Esophagus muscularis mucosa (tissue), 4 donors: ENCODE measurements around the gene MDC1.

ENCODE experiments used
- CTCF ChIP-seq, 3 experiments: fragments of 200-600 bp in 2 of 3; fragments of 450-650 bp in 1 of 3; sonication (generic) in 2 of 3; IDR thresholded peaks; one replicate each; pipeline ENCODE4 v1.5.1; 2017 to 2019; ENCODE audit warnings: antibody characterized with exemption in 3 of 3, mild to moderate bottlenecking in 2 of 3, moderate library complexity in 1 of 3
- EP300 ChIP-seq: sonication (generic); formaldehyde crosslinking; IDR thresholded peaks from one replicate; pipeline ENCODE4 v1.6.1; 2017; ENCODE audit warnings: antibody characterized with exemption
- POLR2A ChIP-seq: fragments of 450-650 bp; IDR thresholded peaks from one replicate; pipeline ENCODE4 v1.6.1; 2017; ENCODE audit warnings: antibody characterized with exemption, moderate library complexity, mild to moderate bottlenecking, low read depth
- POLR2AphosphoS5 ChIP-seq, 2 donors: sonication (generic); formaldehyde crosslinking; IDR thresholded peaks; one replicate each; pipeline ENCODE4 v1.6.1; 2017; ENCODE audit warnings: antibody characterized with exemption in 2 of 2

- no peak for TF ChIP-seq CTCF (IDR thresholded peaks at IDR 0.05)
- TF ChIP-seq POLR2A: no peak
- no peak for TF ChIP-seq EP300
- TF ChIP-seq POLR2AphosphoS5 (IDR thresholded peaks at IDR 0.05): no peak
These were observed 8.0 kb upstream of the MDC1 start for GRCh38 chr6:30724906-30725667.
